MM.1S (cell line): ENCODE data around the gene PPP1R3E.

Source experiments
- DNase-seq: peaks from one replicate; pipeline ENCODE4 v3.0.0-alpha.2; 2015
- H2AFZ ChIP-seq: fragments of 300-600 bp; sonication (generic); 2 replicates; pipeline ENCODE4 v1.6.0; 2016; ENCODE audit warnings: antibody characterized with exemption, low read length
- H3F3A ChIP-seq: fragments of 300-600 bp; sonication (generic); 2 replicates; pipeline ENCODE4 v1.6.1; 2016; ENCODE audit warnings: mild to moderate bottlenecking, antibody characterized with exemption, low read length, moderate library complexity, mixed read lengths; ENCODE audit not compliant: insufficient read depth
- H3K27ac ChIP-seq: fragments of 300-600 bp; sonication (generic); 2 replicates; pipeline ENCODE4 v1.5.1; 2016; ENCODE audit warnings: mild to moderate bottlenecking, low read length
- H3K27me3 ChIP-seq: fragments of 300-600 bp; sonication (generic); replicated peaks from 2 replicates; pipeline ENCODE4 v1.6.0; 2016; ENCODE audit warnings: low read length; ENCODE audit not compliant: insufficient read depth
- H3K36me3 ChIP-seq: fragments of 300-600 bp; sonication (generic); replicated peaks from 2 replicates; pipeline ENCODE4 v1.6.1; 2016; ENCODE audit warnings: mild to moderate bottlenecking, low read length, mixed read lengths; ENCODE audit not compliant: insufficient read depth
- H3K4me1 ChIP-seq: fragments of 300-600 bp; sonication (generic); 2 replicates; pipeline ENCODE4 v1.6.1; 2016; ENCODE audit warnings: low read length, mixed read lengths
- H3K4me2 ChIP-seq: fragments of 300-600 bp; sonication (generic); 2 replicates; pipeline ENCODE4 v1.6.0; 2016; ENCODE audit warnings: low read depth, low read length
- H3K4me3 ChIP-seq: fragments of 300-600 bp; sonication (generic); 2 replicates; pipeline ENCODE4 v1.5.1; 2016; ENCODE audit warnings: low read length, mixed read lengths
- H3K79me2 ChIP-seq: fragments of 300-600 bp; sonication (generic); 2 replicates; pipeline ENCODE4 v1.6.1; 2016; ENCODE audit warnings: mixed run types, low read length, mixed read lengths
- H3K9ac ChIP-seq: fragments of 300-600 bp; sonication (generic); 2 replicates; pipeline ENCODE4 v1.6.1; 2016; ENCODE audit warnings: low read length, mixed read lengths
- H3K9me2 ChIP-seq: fragments of 300-600 bp; sonication (generic); replicated peaks from 2 replicates; pipeline ENCODE4 v1.6.1; 2016; ENCODE audit warnings: mild to moderate bottlenecking, low read length, mixed read lengths; ENCODE audit not compliant: insufficient read depth
- H3K9me3 ChIP-seq: fragments of 300-600 bp; sonication (generic); replicated peaks from 2 replicates; pipeline ENCODE4 v1.6.1; 2016; ENCODE audit warnings: mild to moderate bottlenecking, low read length, mixed read lengths; ENCODE audit not compliant: insufficient read depth
- H4K20me1 ChIP-seq: fragments of 300-600 bp; sonication (generic); 2 replicates; pipeline ENCODE4 v1.6.1; 2016; ENCODE audit warnings: mild to moderate bottlenecking, low read length, moderate library complexity, mixed read lengths; ENCODE audit not compliant: insufficient read depth
- EZH2 ChIP-seq: fragments of 300-600 bp; sonication (generic); optimal IDR thresholded peaks from 2 replicates; pipeline ENCODE3; 2017; ENCODE audit warnings: low read depth, mild to moderate bottlenecking, antibody characterized with exemption, low read length, mixed read lengths
- EZH2phosphoT487 ChIP-seq: fragments of 300-600 bp; sonication (generic); IDR thresholded peaks from 2 replicates; pipeline ENCODE4 v1.6.1; 2018; ENCODE audit warnings: antibody characterized with exemption, low read length
- TF ChIP-seq, protein P1 (sequence below): fragments of 300-600 bp; sonication (generic); IDR thresholded peaks from 2 replicates; pipeline ENCODE4 v1.5.1; 2016; ENCODE audit warnings: antibody characterized with exemption, low read length, mixed read lengths

The PPP1R3E gene

DNA sequence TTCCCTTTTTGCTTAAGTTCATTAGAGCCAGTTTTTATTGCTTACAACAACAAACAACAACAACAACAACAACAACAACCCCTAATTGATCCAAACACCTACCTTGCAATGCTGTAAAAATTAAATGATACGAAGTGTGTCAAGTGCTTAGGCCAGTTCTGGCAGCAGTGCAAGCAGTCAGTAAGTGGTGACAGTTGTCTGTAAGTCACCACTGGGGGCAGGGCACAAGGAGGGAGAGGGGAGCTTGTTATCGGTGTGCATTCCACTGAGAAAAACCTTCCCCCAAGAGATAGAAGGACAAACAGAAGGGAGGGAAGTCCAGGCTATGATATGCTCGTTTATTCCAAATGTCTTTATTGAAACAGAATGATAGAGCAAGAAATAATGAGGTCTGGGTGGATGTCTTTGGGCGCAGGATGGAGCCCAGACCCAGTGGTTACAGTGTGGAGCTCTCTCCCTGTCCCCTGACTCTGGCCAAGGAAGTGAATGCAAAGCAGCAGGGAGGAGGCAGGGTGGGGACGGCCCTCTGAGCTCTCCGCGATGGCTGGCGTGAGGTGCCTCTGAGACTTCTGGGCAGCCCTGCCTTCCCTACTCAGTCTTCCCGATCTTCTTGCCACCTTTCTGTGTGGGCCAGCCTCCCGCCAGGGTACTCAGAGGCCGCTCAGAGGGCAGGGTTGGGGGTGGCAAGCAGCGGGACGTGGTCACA lies 43.5 kb upstream of the PPP1R3E start:
- Histone ChIP-seq H3K4me1 (no peaks in the 10 kb centered on the region), H4K20me1 (no peaks in the 10 kb centered on the region), H3K79me2 (no peaks in the 10 kb centered on the region), H3K27me3 (no peaks in the 10 kb centered on the region; the same call in 1 of the 2 replicates), H3K9me2 (no peaks in the 10 kb centered on the region), H3K4me3 (no peak overlapping the region), H3K27ac (no peak overlapping the region), H3K9me3 (no peaks in the 10 kb centered on the region), H3K9ac (no peak overlapping the region), H3K36me3 (no peaks in the 10 kb centered on the region), H3K4me2 (no peak overlapping the region), H3F3A (no peaks in the 10 kb centered on the region), H2AFZ (no peak overlapping the region)
- TF ChIP-seq EZH2, result no peak
- TF ChIP-seq, protein P1, sequence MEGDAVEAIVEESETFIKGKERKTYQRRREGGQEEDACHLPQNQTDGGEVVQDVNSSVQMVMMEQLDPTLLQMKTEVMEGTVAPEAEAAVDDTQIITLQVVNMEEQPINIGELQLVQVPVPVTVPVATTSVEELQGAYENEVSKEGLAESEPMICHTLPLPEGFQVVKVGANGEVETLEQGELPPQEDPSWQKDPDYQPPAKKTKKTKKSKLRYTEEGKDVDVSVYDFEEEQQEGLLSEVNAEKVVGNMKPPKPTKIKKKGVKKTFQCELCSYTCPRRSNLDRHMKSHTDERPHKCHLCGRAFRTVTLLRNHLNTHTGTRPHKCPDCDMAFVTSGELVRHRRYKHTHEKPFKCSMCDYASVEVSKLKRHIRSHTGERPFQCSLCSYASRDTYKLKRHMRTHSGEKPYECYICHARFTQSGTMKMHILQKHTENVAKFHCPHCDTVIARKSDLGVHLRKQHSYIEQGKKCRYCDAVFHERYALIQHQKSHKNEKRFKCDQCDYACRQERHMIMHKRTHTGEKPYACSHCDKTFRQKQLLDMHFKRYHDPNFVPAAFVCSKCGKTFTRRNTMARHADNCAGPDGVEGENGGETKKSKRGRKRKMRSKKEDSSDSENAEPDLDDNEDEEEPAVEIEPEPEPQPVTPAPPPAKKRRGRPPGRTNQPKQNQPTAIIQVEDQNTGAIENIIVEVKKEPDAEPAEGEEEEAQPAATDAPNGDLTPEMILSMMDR, result no peak
- TF ChIP-seq EZH2phosphoT487, result no peak
- DNase-seq, result no peak

DNA sequence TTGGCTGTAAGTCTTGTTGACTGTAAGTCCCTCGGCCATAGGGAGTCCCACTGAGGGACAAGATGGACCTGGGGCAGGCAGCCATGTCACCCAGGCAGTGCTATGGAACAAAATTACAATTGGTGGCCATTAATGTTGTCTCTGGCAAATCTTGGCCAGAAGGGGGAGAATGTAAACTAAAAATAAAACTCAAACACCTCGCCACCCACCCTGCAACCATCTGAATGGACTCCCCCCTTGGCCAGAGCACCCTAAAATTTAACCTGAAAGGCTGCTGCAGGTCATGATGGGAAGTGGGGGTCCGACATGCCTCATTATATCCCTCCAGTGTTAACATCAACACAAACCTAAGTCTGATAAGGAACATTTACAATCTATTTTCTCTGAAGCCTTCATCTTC lies 41.8 kb upstream of the PPP1R3E start:
- no peaks in the 10 kb centered on the region for H3K4me1 ChIP-seq
- no peaks in the 10 kb centered on the region for H3K9me3 ChIP-seq
- H3K27me3 ChIP-seq, result no peaks in the 10 kb centered on the region
- TF ChIP-seq, protein P1, result no peak
- no peak overlapping the region for H3K9ac ChIP-seq
- no peak overlapping the region for H3K4me2 ChIP-seq
- no peaks in the 10 kb centered on the region for H3F3A ChIP-seq
- no peaks in the 10 kb centered on the region for H3K79me2 ChIP-seq
- no peaks in the 10 kb centered on the region for H3K36me3 ChIP-seq
- no peak overlapping the region for H2AFZ ChIP-seq
- H3K4me3 ChIP-seq, result no peak overlapping the region
- no peaks in the 10 kb centered on the region for H3K9me2 ChIP-seq
- H3K27ac ChIP-seq, result no peak overlapping the region
- no peak for DNase-seq
- no peaks in the 10 kb centered on the region for H4K20me1 ChIP-seq

DNA sequence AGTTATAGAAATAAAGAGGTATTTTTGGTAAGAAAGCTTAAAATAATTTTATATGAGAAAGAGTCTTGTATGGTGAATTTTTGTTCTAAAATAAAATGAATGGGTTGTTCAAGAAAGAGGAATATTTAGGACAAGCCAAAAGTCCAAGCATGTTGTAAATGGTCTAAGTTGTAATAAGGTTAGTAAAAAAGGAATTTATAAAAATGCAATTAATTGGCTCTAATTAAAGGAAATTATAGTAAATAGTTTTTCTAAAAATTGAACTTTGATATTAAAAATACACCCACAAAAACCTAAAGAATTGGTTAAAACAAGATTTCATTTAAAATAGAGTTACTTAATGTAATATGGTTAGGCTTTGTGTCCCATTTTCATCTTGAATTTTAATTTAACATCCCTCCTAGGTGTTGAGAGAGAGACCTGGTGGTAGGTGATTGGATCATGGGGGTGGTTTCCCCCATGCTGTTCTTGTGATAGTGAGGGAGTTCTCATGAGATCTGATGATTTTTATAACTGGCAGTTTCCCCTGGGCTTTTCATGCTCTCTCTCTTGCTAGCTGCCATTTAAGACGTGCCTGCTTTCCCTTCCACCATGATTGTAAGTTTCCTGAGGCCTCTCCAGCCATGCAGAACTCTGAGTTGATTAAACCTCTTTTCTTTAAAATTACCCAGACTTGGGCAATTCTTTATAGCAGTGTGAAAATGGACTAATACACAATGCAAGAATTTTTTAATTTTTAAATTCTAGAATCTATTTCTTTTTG lies 37.0 kb upstream of the PPP1R3E start:
- H3K4me1 ChIP-seq, result no peaks in the 10 kb centered on the region
- no peaks in the 10 kb centered on the region for H3F3A ChIP-seq
- H3K27me3 ChIP-seq, result no peaks in the 10 kb centered on the region
- no peaks in the 10 kb centered on the region for H3K9me3 ChIP-seq
- no peaks in the 10 kb centered on the region for H3K9me2 ChIP-seq
- no peak overlapping the region for H3K4me3 ChIP-seq
- no peak overlapping the region for H3K27ac ChIP-seq
- H3K79me2 ChIP-seq, result no peaks in the 10 kb centered on the region
- H3K36me3 ChIP-seq, result no peaks in the 10 kb centered on the region
- TF ChIP-seq EZH2, result no peak
- TF ChIP-seq, protein P1, result no peak
- no peak overlapping the region for H2AFZ ChIP-seq
- H3K9ac ChIP-seq, result no peak overlapping the region
- H3K4me2 ChIP-seq, result no peak overlapping the region
- DNase-seq, result no peak
- no peaks in the 10 kb centered on the region for H4K20me1 ChIP-seq
